ENCODE data around the gene CASZ1.

Gene CASZ1

DNA sequence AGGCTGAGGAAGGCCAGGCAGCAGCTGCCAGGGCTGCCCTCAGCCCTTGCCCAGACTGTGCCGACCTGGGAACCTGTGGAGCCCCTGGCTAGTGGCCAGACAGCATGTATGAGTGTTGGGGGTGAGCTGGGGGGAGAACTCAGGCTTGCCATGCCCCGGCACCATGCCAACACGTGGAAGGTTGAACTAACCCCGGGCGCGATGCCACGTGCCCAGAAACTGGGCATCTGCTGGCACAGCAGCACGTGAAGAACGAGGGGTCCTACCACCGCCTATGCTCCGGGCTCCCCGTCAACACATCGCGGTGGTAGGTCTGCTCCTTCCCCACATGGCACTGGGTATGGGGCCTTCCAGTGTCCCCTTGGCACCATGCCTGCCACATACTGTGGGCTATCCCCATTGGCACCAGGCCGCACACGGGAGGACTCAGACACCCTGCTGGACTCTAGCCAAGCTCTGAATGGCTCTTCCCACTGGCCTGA lies 68.7 kb downstream of the CASZ1 start:
- H3K9me3 ChIP-seq, result no peaks in the 10 kb centered on the region
- H3K27ac ChIP-seq, result no peak overlapping the region
- H3K4me1 ChIP-seq (ENCODE audit: control insufficient read depth in 1 of 2, insufficient read depth in 1 of 2, low read depth in 1 of 2, low read length in 1 of 2), result no peaks in the 10 kb centered on the region
- H3K4me3 ChIP-seq (ENCODE audit: low read depth in 1 of 2, low read length in 1 of 2), result no peak overlapping the region
- TF ChIP-seq, protein P1, sequence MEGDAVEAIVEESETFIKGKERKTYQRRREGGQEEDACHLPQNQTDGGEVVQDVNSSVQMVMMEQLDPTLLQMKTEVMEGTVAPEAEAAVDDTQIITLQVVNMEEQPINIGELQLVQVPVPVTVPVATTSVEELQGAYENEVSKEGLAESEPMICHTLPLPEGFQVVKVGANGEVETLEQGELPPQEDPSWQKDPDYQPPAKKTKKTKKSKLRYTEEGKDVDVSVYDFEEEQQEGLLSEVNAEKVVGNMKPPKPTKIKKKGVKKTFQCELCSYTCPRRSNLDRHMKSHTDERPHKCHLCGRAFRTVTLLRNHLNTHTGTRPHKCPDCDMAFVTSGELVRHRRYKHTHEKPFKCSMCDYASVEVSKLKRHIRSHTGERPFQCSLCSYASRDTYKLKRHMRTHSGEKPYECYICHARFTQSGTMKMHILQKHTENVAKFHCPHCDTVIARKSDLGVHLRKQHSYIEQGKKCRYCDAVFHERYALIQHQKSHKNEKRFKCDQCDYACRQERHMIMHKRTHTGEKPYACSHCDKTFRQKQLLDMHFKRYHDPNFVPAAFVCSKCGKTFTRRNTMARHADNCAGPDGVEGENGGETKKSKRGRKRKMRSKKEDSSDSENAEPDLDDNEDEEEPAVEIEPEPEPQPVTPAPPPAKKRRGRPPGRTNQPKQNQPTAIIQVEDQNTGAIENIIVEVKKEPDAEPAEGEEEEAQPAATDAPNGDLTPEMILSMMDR (IDR thresholded peaks at IDR 0.05), result no peak
- H3K36me3 ChIP-seq, result no peaks in the 10 kb centered on the region
- H3K27me3 ChIP-seq, result no peaks in the 10 kb centered on the region

DNA sequence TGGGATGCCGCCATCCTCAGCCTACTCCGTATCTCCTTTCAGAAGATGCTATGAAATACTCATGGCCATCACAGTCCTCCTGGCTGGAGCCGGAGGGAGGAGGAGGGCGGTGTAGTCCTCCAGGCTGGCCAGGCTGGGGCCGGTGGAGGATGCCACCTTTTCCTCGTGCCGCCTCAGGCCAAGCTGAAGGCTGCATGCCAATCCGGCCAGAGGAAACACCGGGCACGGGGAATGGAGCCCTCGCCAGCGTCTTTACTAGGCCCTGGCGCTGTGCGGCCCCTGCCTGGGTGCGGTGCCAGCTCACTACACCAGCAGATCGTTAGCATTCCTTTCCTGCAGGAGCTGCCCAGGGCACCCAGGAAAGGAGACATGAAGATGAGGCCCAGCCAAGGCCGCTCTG lies 70.1 kb downstream of the CASZ1 start:
- Histone ChIP-seq H3K4me3 (ENCODE audit: low read depth in 1 of 2, low read length in 1 of 2) (no peak overlapping the region), H3K27me3 (no peaks in the 10 kb centered on the region), H3K36me3 (no peaks in the 10 kb centered on the region), H3K4me1 (ENCODE audit: control insufficient read depth in 1 of 2, insufficient read depth in 1 of 2, low read depth in 1 of 2, low read length in 1 of 2) (no peaks in the 10 kb centered on the region), H3K27ac (no peak overlapping the region), H3K9me3 (no peaks in the 10 kb centered on the region)
- TF ChIP-seq, protein P1 (IDR thresholded peaks at IDR 0.05), result no peak

DNA sequence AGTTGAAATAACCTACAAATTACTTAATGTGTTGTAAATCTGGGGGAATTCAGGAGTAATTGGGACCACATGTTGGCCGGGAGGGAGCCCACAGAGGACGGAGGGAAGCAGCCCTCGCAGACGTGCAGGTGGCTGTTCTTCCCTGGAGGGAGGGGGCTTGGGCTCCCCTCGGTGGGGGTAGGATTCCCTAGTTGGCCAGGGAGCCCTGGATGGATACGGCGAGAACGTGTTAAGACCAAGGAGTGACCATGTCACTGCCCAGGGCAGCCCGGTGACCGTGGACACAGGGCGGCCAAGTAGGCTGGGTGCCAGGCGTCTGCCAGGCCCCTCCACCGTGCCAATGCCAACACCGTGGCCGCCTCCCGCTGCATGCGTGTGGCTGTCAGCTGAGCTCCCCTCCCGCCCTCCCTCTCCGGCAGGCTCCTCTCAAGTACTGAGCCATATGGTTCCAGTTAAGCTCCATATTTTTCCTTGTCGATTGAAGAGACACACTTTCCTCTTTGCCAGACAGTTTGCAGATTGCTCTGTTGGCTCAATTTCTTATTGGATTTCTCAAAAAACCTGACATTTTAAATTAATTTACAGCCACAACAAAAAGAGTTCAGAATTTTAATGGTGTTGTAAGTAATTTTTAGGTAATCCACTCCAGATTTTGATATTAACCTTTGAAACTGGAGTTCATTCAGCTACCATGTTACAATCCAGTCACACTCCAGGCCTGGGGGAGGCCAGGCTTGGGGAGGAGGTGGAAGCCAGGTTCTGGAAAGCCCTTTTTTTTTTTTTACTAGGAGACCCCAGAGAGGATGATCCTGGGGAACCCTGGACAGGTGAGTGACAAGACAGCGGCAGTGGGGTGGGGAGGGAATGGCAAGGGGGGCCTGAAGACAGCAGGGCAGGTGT lies 71.2 kb downstream of the CASZ1 start:
- H3K36me3 ChIP-seq, result no peaks in the 10 kb centered on the region
- no peaks in the 10 kb centered on the region for H3K4me1 ChIP-seq (ENCODE audit: control insufficient read depth in 1 of 2, insufficient read depth in 1 of 2, low read depth in 1 of 2, low read length in 1 of 2)
- H3K4me3 ChIP-seq (ENCODE audit: low read depth in 1 of 2, low read length in 1 of 2), result no peak overlapping the region
- H3K27me3 ChIP-seq, result no peaks in the 10 kb centered on the region
- H3K27ac ChIP-seq, result no peak overlapping the region
- TF ChIP-seq, protein P1 (IDR thresholded peaks at IDR 0.05), result no peak
- H3K9me3 ChIP-seq, result no peaks in the 10 kb centered on the region

DNA sequence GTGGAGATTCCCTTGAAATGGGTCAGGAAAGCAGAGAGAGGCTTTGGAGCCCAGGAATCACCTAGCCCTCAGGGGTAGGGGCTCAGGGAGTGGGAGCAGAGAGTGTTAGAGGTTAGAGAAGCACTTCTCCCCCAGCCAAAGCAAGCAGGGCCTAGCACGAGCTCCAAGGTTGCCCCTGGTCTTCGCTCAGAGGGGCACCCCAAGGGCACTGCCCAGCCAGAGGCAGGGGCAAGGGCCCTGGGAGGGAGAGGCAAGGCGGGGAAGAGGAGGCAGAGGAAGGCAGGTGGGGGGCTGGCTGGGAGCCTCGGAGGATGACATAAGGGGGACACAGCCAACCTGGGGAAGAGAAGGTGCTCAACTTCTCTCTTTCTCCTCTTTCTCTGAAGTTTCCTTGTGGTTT lies 71.9 kb downstream of the CASZ1 start:
- no peaks in the 10 kb centered on the region for H3K27me3 ChIP-seq
- H3K4me1 ChIP-seq (ENCODE audit: control insufficient read depth in 1 of 2, insufficient read depth in 1 of 2, low read depth in 1 of 2, low read length in 1 of 2), result no peaks in the 10 kb centered on the region
- no peak overlapping the region for H3K27ac ChIP-seq
- H3K9me3 ChIP-seq, result no peaks in the 10 kb centered on the region
- no peaks in the 10 kb centered on the region for H3K36me3 ChIP-seq
- TF ChIP-seq, protein P1 (IDR thresholded peaks at IDR 0.05), result no peak
- H3K4me3 ChIP-seq (ENCODE audit: low read depth in 1 of 2, low read length in 1 of 2), result no peak overlapping the region

DNA sequence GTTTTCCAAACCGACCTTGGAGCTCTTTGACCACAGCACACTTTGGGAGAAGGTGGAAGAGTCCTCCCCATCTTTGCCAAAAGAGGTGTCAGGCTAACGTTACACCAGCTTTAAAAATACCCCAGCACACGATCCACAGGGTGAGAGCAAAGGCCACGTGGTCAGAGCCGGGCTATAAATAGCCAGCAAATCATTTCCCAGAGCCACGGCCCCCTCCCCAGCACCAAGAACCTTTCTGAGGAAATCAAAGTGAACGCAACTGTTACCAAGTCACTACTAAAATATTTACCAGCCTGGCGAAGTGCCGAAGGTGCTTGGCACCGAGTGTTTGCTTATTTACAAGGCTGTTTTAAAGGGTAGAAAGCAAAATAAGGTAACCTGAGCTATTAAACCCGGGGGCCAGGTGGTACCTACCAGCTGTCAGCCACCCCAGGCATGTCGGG lies 72.4 kb downstream of the CASZ1 start:
- Histone ChIP-seq H3K36me3 (no peaks in the 10 kb centered on the region), H3K4me1 (ENCODE audit: control insufficient read depth in 1 of 2, insufficient read depth in 1 of 2, low read depth in 1 of 2, low read length in 1 of 2) (no peaks in the 10 kb centered on the region), H3K9me3 (no peaks in the 10 kb centered on the region), H3K27ac (no peak overlapping the region), H3K27me3 (no peaks in the 10 kb centered on the region), H3K4me3 (ENCODE audit: low read depth in 1 of 2, low read length in 1 of 2) (no peak overlapping the region)
- TF ChIP-seq, protein P1 (IDR thresholded peaks at IDR 0.05), result no peak
